ENCODE data around the gene CYP4F11.
"Not testable (repeated sequence)": the region's sequence is repeated elsewhere in the genome, so short reads cannot be mapped to it uniquely, and the experiment has no call there.

CYP4F11 gene

DNA sequence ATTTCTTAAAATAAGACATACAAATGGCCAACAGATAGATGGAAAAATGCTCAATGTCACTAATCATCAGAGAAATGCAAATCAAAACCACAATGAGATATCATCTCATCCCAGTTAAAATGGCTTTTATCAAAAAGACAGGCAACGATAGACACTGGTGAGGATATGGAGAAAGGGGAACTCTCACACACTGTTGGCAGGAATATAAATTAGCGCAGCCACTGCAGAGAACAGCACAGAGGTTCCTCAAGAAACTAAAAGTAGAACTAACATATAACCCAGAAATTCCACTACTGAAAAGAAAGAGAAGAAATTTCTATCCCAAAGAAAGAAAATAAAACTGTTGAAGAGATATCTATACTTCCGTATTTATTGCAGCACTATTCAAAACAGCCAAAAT, 51.0 kb downstream of the CYP4F11 start:
- DNase-seq (ENCODE audit: low read depth): not testable (repeated sequence)

DNA sequence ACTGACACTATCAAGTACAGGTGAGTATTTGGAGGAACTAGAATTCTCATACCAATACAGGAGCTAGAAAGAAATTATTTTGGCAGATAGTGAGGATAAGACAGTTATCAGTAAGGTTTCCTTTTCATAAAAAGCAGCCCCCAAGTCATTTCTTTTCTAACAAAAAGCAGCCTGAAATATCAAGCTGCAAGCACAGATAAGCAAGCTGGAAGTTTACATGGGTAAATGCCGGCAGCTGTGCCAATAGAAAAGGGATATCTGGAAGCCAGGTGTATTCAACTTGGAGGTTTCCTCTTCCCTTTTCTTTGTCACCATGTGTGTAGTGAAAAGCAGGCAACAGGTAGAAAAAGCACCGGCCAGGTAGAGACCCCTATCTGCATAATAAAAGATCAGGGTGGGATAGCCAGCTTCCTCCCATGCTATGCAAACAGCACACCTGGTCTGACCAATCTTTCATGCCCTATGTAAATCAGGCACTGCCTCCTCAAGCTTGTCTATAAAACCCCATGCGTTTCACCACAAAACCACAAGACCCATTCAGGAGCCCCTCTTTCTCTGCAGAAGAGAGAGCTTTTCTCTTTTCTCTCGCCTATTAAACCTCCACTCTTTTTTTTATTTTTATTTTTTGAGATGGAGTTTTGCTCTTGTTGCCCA, 59.4 kb downstream of the CYP4F11 start:
- no peak for DNase-seq (ENCODE audit: low read depth)

DNA sequence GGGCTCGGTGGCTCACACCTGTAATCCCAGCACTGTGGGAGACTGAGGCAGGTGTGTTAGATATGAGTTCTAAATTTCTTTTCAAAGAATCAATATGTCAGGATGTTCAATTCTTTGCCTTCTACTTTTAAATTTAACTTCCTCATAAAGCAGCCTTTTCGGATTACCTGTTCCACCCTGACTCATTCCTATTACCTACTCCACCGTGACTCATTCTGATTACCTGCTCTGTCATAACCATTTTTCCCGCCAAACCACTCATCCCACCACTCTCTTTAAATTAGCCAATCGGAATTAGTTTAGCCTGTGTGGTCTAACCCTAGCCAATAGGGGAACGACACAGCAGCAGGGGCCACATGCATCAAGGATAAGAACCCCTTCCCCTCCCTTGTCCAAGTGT, 60.6 kb downstream of the CYP4F11 start:
- DNase-seq (ENCODE audit: low read depth): not testable (repeated sequence)

DNA sequence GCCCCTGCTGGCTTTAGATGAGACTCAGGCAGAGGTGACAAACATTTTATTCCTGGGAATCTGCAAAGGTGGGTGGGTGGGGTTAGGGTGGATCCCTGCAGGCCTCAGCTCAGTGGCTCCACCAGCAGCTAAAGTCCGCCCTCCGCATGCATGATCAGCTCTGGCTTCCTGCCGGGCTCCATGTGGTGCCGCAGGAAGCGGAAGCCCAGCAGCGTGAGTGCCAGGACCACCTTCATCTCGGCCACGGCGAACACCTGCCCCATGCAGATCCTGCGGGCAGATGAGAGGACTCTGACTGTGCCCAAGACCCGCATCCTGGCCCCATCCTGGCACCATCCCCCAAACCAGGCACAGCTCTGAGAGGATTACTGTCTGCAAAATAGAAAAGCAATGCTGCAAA, 62.8 kb downstream of the CYP4F11 start:
- no peak for DNase-seq (ENCODE audit: low read depth)

DNA sequence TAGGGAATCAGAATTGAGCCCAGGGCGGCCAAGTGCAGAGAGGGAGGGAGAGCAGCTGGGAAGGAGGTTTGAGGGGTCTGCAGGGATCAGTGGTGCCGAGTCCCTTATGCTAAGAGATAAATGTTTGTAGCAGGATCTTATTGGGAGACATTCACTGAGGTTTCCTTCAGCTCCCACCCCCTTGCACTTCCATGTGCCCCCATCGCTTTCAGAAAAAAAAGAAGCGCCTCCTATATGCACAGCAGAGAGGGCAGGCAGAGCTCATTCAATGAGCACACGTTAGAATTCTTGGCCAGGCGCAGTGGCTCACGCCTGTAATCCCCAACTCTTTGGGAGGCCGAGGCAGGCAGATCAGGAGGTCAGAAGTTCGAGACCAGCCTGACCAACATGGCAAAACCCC, 64.5 kb downstream of the CYP4F11 start:
- no peak for DNase-seq (ENCODE audit: low read depth)

DNA sequence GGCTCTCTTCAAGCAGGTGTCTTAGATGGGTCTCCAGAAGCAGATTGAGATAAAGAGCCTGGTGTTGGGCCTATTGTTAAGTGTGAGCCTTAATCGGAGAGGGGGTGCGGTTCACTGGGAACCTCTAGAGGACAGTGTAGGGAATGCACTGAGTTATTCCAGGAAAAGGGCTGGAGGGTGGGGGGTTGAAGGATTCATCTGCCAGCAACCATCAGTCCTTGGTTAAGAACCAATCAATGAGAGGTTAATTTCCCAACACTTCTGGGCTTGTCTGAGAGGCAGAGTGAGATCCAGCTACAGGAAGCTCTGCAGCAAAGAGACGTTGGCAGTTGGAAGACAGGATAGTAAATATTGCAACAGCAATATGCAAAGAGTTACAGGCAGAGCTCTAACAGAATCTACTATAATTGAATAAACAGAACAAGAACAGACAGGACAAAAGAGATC, 65.2 kb downstream of the CYP4F11 start:
- no peak for DNase-seq (ENCODE audit: low read depth)

DNA sequence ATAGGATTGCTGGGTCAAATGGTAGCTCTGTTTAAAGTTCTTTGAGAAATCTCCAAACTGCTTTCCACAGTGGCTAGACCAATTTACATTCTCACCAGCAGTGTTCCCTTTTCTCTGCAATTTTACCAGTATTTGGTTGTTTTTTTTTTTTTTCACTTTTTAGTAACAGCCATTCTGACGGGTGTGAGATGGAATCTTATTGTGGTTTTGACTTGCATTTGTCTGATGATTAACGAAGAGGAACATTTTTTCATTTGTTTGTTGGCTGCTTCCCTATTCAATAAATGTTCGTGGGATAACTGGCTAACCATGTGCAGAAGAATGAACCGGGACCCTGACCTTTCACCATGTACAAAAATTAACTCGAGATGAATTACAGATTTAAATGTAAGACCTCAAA, 67.7 kb downstream of the CYP4F11 start:
- no peak for DNase-seq (ENCODE audit: low read depth)

DNA sequence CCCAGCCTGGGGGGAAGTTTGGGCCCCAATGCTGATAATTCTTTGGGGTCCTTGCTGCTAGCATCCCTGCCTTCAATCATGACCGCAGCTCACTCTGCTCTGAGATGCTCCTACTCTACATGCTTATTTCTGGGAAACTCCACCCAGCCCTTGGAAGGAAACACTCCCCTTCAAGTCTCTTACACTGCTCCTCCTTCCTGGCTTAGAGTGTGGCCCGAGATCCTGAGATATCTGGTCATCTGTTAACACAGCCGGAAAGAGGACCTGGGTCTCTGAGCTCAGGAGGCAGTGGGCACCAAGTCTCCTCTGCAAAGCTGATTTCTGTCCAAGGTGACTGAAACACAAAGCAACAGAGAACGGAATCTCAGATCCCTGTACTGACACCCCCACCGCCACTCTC, 69.5 kb downstream of the CYP4F11 start:
- DNase-seq (ENCODE audit: low read depth): no peak

DNA sequence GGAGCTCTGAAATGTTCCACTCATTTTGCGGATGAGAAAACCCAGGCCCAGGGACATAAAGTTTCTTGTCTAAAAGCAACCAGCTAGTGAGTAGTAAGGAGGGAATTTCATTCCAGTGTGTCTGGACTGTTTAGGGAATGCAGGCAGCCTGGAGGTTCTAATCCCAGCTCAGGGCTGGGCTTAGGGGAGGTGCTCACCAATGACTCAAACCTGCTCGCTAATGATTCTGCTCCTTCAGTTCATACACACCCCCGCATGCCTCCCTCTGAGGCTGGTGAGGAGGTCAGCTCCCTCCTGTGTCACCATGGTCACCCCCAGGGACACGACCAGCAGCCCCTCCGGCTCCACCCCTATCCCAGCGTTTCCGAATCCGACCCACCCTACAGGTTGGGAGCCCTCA, 71.1 kb downstream of the CYP4F11 start:
- DNase-seq (ENCODE audit: low read depth): no peak

DNA sequence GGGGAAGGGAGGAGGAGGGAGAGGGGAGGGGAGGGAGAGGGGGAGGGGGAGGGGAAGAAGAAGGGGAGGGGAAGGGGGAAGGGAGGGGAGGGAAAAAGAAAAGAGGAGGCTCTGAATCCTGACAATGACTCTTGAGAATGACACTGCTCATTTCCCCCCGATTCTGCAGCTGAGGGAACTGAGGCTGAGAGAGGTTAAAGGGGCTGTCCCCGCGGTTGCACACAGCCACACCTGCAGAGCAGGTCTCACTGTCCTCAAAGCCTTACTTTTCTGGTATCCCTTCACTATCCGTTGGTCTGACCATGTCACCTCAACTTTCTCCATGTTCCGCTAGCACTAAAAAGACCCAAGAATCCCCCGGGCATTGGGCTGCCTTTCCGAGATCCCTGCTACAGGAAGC, 71.9 kb downstream of the CYP4F11 start:
- DNase-seq (ENCODE audit: low read depth): no peak
